Activated T-helper 1 cell treated with anti-CD3 and anti-CD28 coated beads, Interleukin-12 subunit alpha, Interleukin-12 subunit beta, Interleukin-2, Interleukin-4 antibody, amounts not matched to agents 30 ng/mL and 10 ng/mL and 1 ng/mL, durations not matched to agents 14 hours and 24 hours and 36 hours (primary cell): Measurements from ENCODE around the gene NFATC4. TPM values are rescaled to one million over a fixed set of nuclear protein-coding genes. Genes with fewer than 3 reads are reported as not detected.

Experiments used
- DNase-seq: peaks from one replicate; pipeline ENCODE4 v3.0.0; 2021; ENCODE audit warnings: low spot score
- H3K27ac Mint-ChIP-seq: one replicate; pipeline ENCODE4 v1.8.0; 2021; ENCODE audit warnings: mild to moderate bottlenecking, mixed read lengths
- H3K27me3 Mint-ChIP-seq: one replicate; pipeline ENCODE4 v1.8.0; 2022; ENCODE audit warnings: mild to moderate bottlenecking, moderate library complexity, mixed read lengths; ENCODE audit not compliant: insufficient read depth
- H3K36me3 Mint-ChIP-seq: one replicate; pipeline ENCODE4 v1.8.0; 2021; ENCODE audit warnings: low read depth, mixed read lengths
- H3K4me1 Mint-ChIP-seq: one replicate; pipeline ENCODE4 v1.8.0; 2021; ENCODE audit warnings: low read depth, mixed read lengths
- H3K4me3 Mint-ChIP-seq: one replicate; pipeline ENCODE4 v1.8.0; 2021; ENCODE audit warnings: mild to moderate bottlenecking, moderate library complexity, mixed read lengths
- H3K9me3 Mint-ChIP-seq: one replicate; pipeline ENCODE4 v1.8.0; 2021; ENCODE audit warnings: mixed read lengths
- intact Hi-C: fragments of 100-400 bp; cut with micrococcal nuclease; formaldehyde crosslinking; loops from one replicate; pipeline ENCODE4 v1.15.1; 2024
- total RNA-seq: library from RNA; stranded (reverse); gene quantifications from 2 replicates; pipeline ENCODE4 v1.2.3, GENCODE V29; 2022

Gene NFATC4
- total RNA-seq, 1 donor from 2014 or later: not detected

GRCh38 chr14:24427537-24428508 lies 59.8 kb downstream of the NFATC4 start:
- H3K4me1 Mint-ChIP-seq: peaks cover 44% of the 10 kb centered on the region
- no peak for DNase-seq
- no peaks in the 10 kb centered on the region for H3K9me3 Mint-ChIP-seq
- peaks cover 7% of the 10 kb centered on the region for H3K36me3 Mint-ChIP-seq
- intact Hi-C loops: no loop called here
- H3K4me3 Mint-ChIP-seq: peak overlapping the region; percentile 50
- H3K27me3 Mint-ChIP-seq: no peaks in the 10 kb centered on the region
- H3K27ac Mint-ChIP-seq: peak overlapping the region; percentile 70

GRCh38 chr14:24428628-24429394 lies 60.8 kb downstream of the NFATC4 start:
- no peaks in the 10 kb centered on the region for H3K27me3 Mint-ChIP-seq
- peaks cover 16% of the 10 kb centered on the region for H3K36me3 Mint-ChIP-seq
- H3K9me3 Mint-ChIP-seq: no peaks in the 10 kb centered on the region
- peak overlapping the region; percentile 98 for H3K27ac Mint-ChIP-seq
- peak overlapping the region; percentile 92 for H3K4me3 Mint-ChIP-seq
- intact Hi-C loops: no loop called here
- no peak for DNase-seq
- peaks cover 53% of the 10 kb centered on the region for H3K4me1 Mint-ChIP-seq

Other genes with a start within 250 kb of the NFATC4 start
- gene FITM1, start 237.5 kb upstream of the NFATC4 start, total RNA-seq: 0.26 TPM in 1 of 2 replicates, not detected in the other
- gene PSME1, start 232.0 kb upstream of the NFATC4 start, total RNA-seq: 291 and 295 TPM in 2 replicates
- 22.9 and 28.3 TPM in 2 replicates for gene EMC9, start 226.6 kb upstream of the NFATC4 start, total RNA-seq
- 575 and 588 TPM in 2 replicates for gene PSME2, start 221.6 kb upstream of the NFATC4 start, total RNA-seq
- gene RNF31, start 220.7 kb upstream of the NFATC4 start, total RNA-seq: 115 and 129 TPM in 2 replicates
- 130 and 152 TPM in 2 replicates for gene IRF9, start 206.9 kb upstream of the NFATC4 start, total RNA-seq
- gene REC8, start 196.1 kb upstream of the NFATC4 start, total RNA-seq: 27.8 and 28.9 TPM in 2 replicates
- gene IPO4, start 179.4 kb upstream of the NFATC4 start, total RNA-seq: 106 and 107 TPM in 2 replicates
- gene TM9SF1, start 172.7 kb upstream of the NFATC4 start, total RNA-seq: 34.5 and 35.3 TPM in 2 replicates
- gene TSSK4, start 162.5 kb upstream of the NFATC4 start, total RNA-seq: 0.42 and 0.49 TPM in 2 replicates
- 86.5 and 95.8 TPM in 2 replicates for gene CHMP4A, start 154.7 kb upstream of the NFATC4 start, total RNA-seq
- 11.6 and 12.9 TPM in 2 replicates for gene MDP1, start 152.1 kb upstream of the NFATC4 start, total RNA-seq
- gene NEDD8, start 135.8 kb upstream of the NFATC4 start, total RNA-seq: 177 and 185 TPM in 2 replicates
- gene GMPR2, start 135.3 kb upstream of the NFATC4 start, total RNA-seq: 40.8 and 41.4 TPM in 2 replicates
- gene TINF2, start 125.6 kb upstream of the NFATC4 start, total RNA-seq: 90.9 and 95.9 TPM in 2 replicates
- 4.1 and 4.8 TPM in 2 replicates for gene TGM1, start 105.0 kb upstream of the NFATC4 start, total RNA-seq
- gene RABGGTA, start 96.6 kb upstream of the NFATC4 start, total RNA-seq: 52.2 and 54.4 TPM in 2 replicates
- 7.5 TPM in 2 replicates for gene DHRS1, start 68.4 kb upstream of the NFATC4 start, total RNA-seq
- 49.3 and 52.6 TPM in 2 replicates for gene NOP9, start 68.3 kb upstream of the NFATC4 start, total RNA-seq
- gene CIDEB, start 60.2 kb upstream of the NFATC4 start, total RNA-seq: 18.1 and 18.7 TPM in 2 replicates
- 8.9 and 10.3 TPM in 2 replicates for gene LTB4R2, start 58.0 kb upstream of the NFATC4 start, total RNA-seq
- gene LTB4R, start 56.7 kb upstream of the NFATC4 start, total RNA-seq: 10.1 and 11.1 TPM in 2 replicates
- 0.93 and 1.5 TPM in 2 replicates for gene ADCY4, start 33.1 kb upstream of the NFATC4 start, total RNA-seq
- gene RIPK3, start 28.2 kb upstream of the NFATC4 start, total RNA-seq: 14.3 and 14.5 TPM in 2 replicates
- 0.02 TPM in 1 of 2 replicates, not detected in the other for gene NYNRIN, start 30.8 kb downstream of the NFATC4 start, total RNA-seq
- 5.2 and 5.5 TPM in 2 replicates for gene CBLN3, start 61.5 kb downstream of the NFATC4 start, total RNA-seq
- gene KHNYN, start 61.8 kb downstream of the NFATC4 start, total RNA-seq: 65.9 and 72.0 TPM in 2 replicates
- gene SDR39U1, start 74.6 kb downstream of the NFATC4 start, total RNA-seq: 41.5 and 48.0 TPM in 2 replicates
- not detected in 2 replicates for gene CMA1, start 140.1 kb downstream of the NFATC4 start, total RNA-seq
- gene CTSG, start 208.1 kb downstream of the NFATC4 start, total RNA-seq: not detected in 2 replicates
- gene GZMH, start 241.5 kb downstream of the NFATC4 start, total RNA-seq: 35.7 and 35.9 TPM in 2 replicates